HG02588 (cell line): ENCODE data around the gene SCGB2B2.
"Not testable (repeated sequence)": the region's sequence is repeated elsewhere in the genome, so short reads cannot be mapped to it uniquely, and the experiment has no call there.

Experiments used
- ATAC-seq: cut with Tn5 transposase; IDR thresholded peaks from one replicate; pipeline ENCODE4 v1.9.1; 2021; ENCODE audit warnings: mild to moderate bottlenecking, moderate library complexity; ENCODE audit not compliant: unreplicated experiment

Gene SCGB2B2, protein sequence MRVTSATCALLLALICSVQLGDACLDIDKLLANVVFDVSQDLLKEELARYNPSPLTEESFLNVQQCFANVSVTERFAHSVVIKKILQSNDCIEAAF

GRCh38 chr19:34676697-34677385, at the start of gene SCGB2B2:
Gene SCGB2B2, minus strand, starts transcription at chr19:34677159. Its CDS starts 82,596 bp downstream, at chr19:34594563.
- ATAC-seq: peak; percentile 46

- ATAC-seq: no peak
These were observed 48.4 kb upstream of the SCGB2B2 start for GRCh38 chr19:34725400-34725799.

- no peak for ATAC-seq
These were observed 45.4 kb upstream of the SCGB2B2 start for GRCh38 chr19:34722353-34722752.

DNA sequence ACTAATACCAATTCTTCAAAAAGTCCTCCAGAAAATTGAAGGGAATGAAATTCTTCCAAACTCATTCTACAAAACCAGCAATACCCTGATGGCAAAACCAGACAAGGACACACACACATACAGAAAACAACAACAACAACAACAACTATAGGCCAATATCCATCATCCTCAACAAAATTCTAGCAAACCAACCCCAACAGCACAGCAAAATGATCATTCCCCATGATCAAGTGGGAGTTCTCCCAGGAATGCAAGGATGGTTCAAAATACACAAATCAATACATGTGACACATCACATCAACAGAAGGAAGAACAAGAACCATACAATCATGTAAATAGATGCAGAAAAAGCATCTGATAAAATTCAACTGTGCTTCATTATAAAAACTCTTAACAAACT, 38.4 kb upstream of the SCGB2B2 start:
- no peak for ATAC-seq

DNA sequence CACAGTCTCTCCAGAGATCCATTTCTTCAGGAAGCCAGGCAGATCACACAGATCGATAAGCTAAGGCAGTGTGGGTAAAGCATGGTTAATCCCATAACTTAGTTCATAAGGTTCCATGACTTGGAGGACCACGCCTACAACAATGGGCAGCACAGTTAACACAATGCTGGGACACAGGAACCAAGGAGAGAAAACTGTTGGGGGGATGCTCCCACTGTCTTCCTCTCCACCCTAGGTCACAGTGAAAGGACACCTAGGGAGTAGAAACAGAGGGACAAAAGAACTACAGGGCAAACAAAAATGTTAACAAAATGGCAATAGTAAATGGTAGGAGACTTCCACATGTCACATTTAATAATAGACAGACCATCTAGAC, 36.3 kb upstream of the SCGB2B2 start:
- ATAC-seq: no peak

GRCh38 chr19:34712395-34713261, 35.7 kb upstream of the SCGB2B2 start:
- ATAC-seq: no peak

DNA sequence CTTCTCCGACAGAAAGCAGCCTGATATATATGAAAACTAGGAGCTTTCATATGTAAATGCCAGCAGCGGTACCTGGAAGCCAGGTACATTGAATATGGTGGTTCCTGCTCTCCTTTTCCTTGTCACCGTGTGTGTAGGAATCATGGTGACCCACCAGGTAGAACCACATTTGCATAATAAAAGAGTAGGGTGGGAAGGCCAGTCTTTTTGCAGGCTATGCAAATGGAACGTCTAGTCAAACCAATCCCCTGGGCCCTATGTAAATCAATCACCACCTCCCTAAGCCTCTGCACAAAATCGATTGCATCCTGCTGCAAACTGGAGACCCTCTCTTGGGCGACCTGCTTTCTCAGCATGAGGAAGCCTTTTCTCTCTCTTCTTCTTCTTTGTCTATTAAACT, 34.9 kb upstream of the SCGB2B2 start:
- ATAC-seq: no peak

- ATAC-seq: no peak
These were observed 30.7 kb upstream of the SCGB2B2 start for GRCh38 chr19:34707661-34708060.

DNA sequence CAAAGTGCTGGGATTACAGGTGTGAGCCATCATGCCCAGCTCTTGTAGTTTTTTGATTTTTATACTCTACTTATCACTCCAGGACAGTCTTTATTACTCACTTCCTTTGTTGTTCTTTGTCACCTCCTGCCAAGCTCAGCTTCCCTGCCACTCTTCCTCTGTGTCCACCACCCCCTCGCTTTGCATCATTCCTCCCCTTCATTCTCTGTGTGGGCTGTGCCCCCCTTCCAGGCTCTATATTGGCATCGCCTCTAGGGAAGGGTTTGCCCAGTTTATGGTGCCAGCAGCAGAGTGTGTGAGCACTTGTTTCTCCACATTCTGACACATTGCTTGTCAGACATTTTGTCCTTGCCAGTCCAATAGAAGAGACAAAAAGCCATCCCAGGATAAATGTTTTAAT, 15.6 kb upstream of the SCGB2B2 start:
- no peak for ATAC-seq

DNA sequence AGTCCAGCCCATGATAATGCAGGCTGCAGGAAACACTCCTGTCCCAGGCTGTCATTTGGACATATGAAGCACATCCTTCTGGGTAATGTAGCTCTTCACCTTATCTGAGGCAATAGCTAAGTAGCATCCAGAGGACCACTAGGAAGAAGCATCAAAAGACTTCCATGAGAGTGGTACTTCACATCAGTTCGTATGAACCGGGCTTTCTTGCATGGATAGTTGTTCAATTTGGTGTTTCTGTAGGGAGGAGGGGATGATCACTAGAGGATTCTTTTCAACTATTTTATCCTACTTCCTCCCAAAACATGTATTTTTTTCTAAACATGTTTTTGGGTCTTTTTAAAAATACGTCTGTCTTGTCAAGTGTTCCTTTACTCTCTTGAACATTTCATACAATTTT, 13.4 kb upstream of the SCGB2B2 start:
- ATAC-seq: no peak

DNA sequence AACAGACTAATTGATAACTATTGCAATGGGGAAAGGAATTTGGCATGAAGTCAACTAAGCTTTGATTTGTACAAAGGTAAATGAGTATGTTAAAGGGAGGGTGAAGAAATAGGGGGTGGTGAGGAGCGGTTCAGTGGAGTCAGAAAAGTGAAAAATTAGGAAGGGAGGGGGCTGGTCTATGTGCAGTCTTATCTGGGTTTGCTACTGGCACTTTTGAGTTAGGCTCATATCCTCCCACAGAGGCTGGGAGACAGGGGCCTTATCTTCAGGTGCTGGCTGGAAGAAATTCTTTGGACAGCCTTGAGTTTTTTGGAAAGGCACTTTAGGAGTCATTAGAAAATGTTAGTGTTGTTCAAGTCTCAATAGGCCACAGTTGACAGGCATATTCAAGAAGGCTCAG, 11.6 kb upstream of the SCGB2B2 start:
- no peak for ATAC-seq

- ATAC-seq: no peak
These were observed 10.4 kb upstream of the SCGB2B2 start for GRCh38 chr19:34687348-34687747.

DNA sequence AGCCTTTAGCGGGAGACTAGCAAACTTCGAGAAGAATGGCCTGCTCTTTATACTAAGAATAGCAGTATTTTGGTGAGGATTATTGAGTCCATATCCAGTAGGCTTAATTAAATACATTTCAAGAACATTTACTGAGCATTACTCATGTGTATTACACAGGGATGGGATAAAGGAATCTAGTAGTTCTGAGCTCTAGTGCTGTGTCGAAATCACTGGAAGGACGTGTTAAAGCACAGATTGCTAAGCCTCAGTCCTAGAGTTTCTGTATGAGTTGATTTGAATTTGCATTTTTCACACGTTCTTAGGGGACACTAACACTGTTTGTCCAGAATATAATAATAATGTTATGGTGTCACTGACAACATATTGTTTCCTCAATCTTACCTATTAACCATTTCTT, 9.5 kb upstream of the SCGB2B2 start:
- no peak for ATAC-seq

GRCh38 chr19:34685266-34685665, 8.3 kb upstream of the SCGB2B2 start:
- not testable (repeated sequence) for ATAC-seq

- no peak for ATAC-seq
These were observed 4.5 kb upstream of the SCGB2B2 start for GRCh38 chr19:34681478-34681877.

DNA sequence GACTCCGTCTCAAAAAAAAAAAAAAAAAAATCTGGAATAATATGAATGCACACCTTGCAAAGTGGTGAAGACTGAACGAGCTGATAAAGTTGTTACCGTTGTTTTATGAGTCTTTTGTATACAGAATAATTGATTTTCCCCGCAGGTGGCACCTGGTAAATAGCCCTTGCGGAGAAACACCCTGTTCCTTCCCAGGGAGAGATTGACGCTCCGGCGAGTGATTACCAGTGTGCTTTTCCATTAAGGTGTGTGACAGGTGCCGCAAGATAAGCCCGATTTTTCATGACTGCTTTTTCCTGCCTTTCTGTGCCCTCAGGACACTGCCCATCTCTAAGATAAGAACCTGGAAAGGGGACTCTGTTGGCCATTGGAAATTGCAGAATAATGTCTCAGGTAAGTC, 1.5 kb upstream of the SCGB2B2 start:
- ATAC-seq: no peak

GRCh38 chr19:34678085-34678412, 1.1 kb upstream of the SCGB2B2 start:
- ATAC-seq: no peak

- ATAC-seq: peak; percentile 85
These were observed 576 bp upstream of the SCGB2B2 start, which contains the start of gene ZNF302 for GRCh38 chr19:34677386-34678084. Gene ZNF302, plus strand, starts transcription at chr19:34677678. Its CDS starts 1,127 bp downstream, at chr19:34678805.

GRCh38 chr19:34675919-34676318, 1.0 kb downstream of the SCGB2B2 start:
- no peak for ATAC-seq

- ATAC-seq: no peak
These were observed 1.7 kb downstream of the SCGB2B2 start for GRCh38 chr19:34675250-34675649.

DNA sequence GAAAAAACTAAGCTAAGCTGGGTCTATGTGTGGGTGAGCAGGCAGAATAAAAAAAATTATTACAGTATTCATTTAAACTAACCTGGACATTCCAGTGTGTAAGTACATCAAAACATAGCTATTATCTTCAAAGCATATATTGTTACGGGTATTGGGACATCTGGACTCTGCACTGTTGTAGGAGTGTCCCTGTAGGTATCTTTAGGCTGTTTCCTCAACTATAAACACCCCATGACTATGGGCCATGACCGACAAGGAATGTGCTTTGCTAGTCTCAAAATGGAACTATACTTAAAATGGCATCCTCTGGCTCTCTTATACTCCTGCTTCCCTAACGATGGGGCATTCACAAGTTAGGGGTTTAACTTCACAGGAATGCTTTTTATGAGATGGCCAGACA, 3.4 kb downstream of the SCGB2B2 start:
- ATAC-seq: no peak
